Parathyroid adenoma (tissue), 2 donors: Measurements from ENCODE around the gene TP53BP1.

Source experiments
- H2AFZ ChIP-seq: fragments of 300-600 bp; sonication (generic); one replicate; pipeline ENCODE4 v1.7.0; 2017; ENCODE audit warnings: antibody characterized with exemption, mild to moderate bottlenecking
- H3K27ac ChIP-seq: fragments of 300-600 bp; sonication (generic); one replicate; pipeline ENCODE4 v1.7.0; 2017
- H3K27me3 ChIP-seq: fragments of 300-600 bp; sonication (generic); one replicate; pipeline ENCODE4 v1.7.0; 2017; ENCODE audit warnings: low read length; ENCODE audit not compliant: control insufficient read depth, insufficient read depth
- H3K36me3 ChIP-seq: fragments of 300-600 bp; sonication (generic); one replicate; pipeline ENCODE4 v1.7.0; 2017; ENCODE audit warnings: low read length; ENCODE audit not compliant: control insufficient read depth, insufficient read depth
- H3K4me1 ChIP-seq: fragments of 300-600 bp; sonication (generic); one replicate; pipeline ENCODE4 v1.7.0; 2017; ENCODE audit warnings: control low read depth
- H3K4me2 ChIP-seq: fragments of 300-600 bp; sonication (generic); one replicate; pipeline ENCODE4 v1.7.0; 2017; ENCODE audit warnings: low read length
- H3K4me3 ChIP-seq: fragments of 300-600 bp; sonication (generic); one replicate; pipeline ENCODE4 v1.7.0; 2017; ENCODE audit warnings: low read depth, low read length
- H3K79me2 ChIP-seq: fragments of 300-600 bp; sonication (generic); one replicate; pipeline ENCODE4 v1.7.0; 2017; ENCODE audit warnings: control low read depth
- H3K9ac ChIP-seq: fragments of 300-600 bp; sonication (generic); one replicate; pipeline ENCODE4 v1.7.0; 2017; ENCODE audit warnings: mild to moderate bottlenecking
- H3K9me3 ChIP-seq: fragments of 300-600 bp; sonication (generic); one replicate; pipeline ENCODE4 v1.7.0; 2017; ENCODE audit warnings: low read length; ENCODE audit not compliant: control insufficient read depth
- CTCF ChIP-seq: fragments of 300-600 bp; sonication (generic); IDR thresholded peaks from one replicate; pipeline ENCODE4 v1.7.0; 2017; ENCODE audit warnings: antibody characterized with exemption, mild to moderate bottlenecking
- donor health status: primary hyperparathyroidism.

Gene TP53BP1

GRCh38 chr15:43440721-43441281 is 52.2 kb downstream of the TP53BP1 start:
- no peak overlapping the region for H3K9ac ChIP-seq
- no peaks in the 10 kb centered on the region for H3K27me3 ChIP-seq
- H3K27ac ChIP-seq, result no peak overlapping the region
- H3K36me3 ChIP-seq, result no peaks in the 10 kb centered on the region
- no peak overlapping the region for H2AFZ ChIP-seq
- H3K4me2 ChIP-seq, result no peak overlapping the region
- no peaks in the 10 kb centered on the region for H3K4me1 ChIP-seq
- H3K9me3 ChIP-seq, result no peaks in the 10 kb centered on the region
- H3K79me2 ChIP-seq, result no peaks in the 10 kb centered on the region
- no peak overlapping the region for H3K4me3 ChIP-seq
- no peak for TF ChIP-seq CTCF

- H3K9ac ChIP-seq, result no peak overlapping the region
- no peaks in the 10 kb centered on the region for H3K79me2 ChIP-seq
- no peaks in the 10 kb centered on the region for H3K9me3 ChIP-seq
- H3K4me2 ChIP-seq, result no peak overlapping the region
- TF ChIP-seq CTCF, result no peak
- H3K27ac ChIP-seq, result no peak overlapping the region
- no peak overlapping the region for H3K4me3 ChIP-seq
- H3K36me3 ChIP-seq, result no peaks in the 10 kb centered on the region
- H3K27me3 ChIP-seq, result no peaks in the 10 kb centered on the region
- no peaks in the 10 kb centered on the region for H3K4me1 ChIP-seq
- H2AFZ ChIP-seq, result no peak overlapping the region
Measured at GRCh38 chr15:43439268-43439667, 53.7 kb downstream of the TP53BP1 start.

- no peaks in the 10 kb centered on the region for H3K4me1 ChIP-seq
- no peak overlapping the region for H3K27ac ChIP-seq
- no peak for TF ChIP-seq CTCF
- H3K4me3 ChIP-seq, result no peak overlapping the region
- H3K9me3 ChIP-seq, result no peaks in the 10 kb centered on the region
- H3K4me2 ChIP-seq, result no peak overlapping the region
- H3K79me2 ChIP-seq, result no peaks in the 10 kb centered on the region
- H3K9ac ChIP-seq, result no peak overlapping the region
- no peak overlapping the region for H2AFZ ChIP-seq
- H3K36me3 ChIP-seq, result no peaks in the 10 kb centered on the region
- H3K27me3 ChIP-seq, result no peaks in the 10 kb centered on the region
Measured at GRCh38 chr15:43436395-43436794, 56.6 kb downstream of the TP53BP1 start.

- no peaks in the 10 kb centered on the region for H3K36me3 ChIP-seq
- no peak for TF ChIP-seq CTCF
- no peaks in the 10 kb centered on the region for H3K79me2 ChIP-seq
- no peak overlapping the region for H3K27ac ChIP-seq
- H2AFZ ChIP-seq, result no peak overlapping the region
- no peak overlapping the region for H3K4me2 ChIP-seq
- H3K4me1 ChIP-seq, result no peaks in the 10 kb centered on the region
- H3K4me3 ChIP-seq, result no peak overlapping the region
- no peaks in the 10 kb centered on the region for H3K9me3 ChIP-seq
- H3K9ac ChIP-seq, result no peak overlapping the region
- no peaks in the 10 kb centered on the region for H3K27me3 ChIP-seq
Measured at GRCh38 chr15:43434446-43434845, 58.5 kb downstream of the TP53BP1 start.

- H3K36me3 ChIP-seq, result no peaks in the 10 kb centered on the region
Measured at GRCh38 chr15:43433661-43434303, 59.2 kb downstream of the TP53BP1 start.

More at GRCh38 chr15:43433661-43434303, 59.2 kb downstream of the TP53BP1 start:
- no peaks in the 10 kb centered on the region for H3K9me3 ChIP-seq
- TF ChIP-seq CTCF, result no peak
- no peak overlapping the region for H2AFZ ChIP-seq
- H3K9ac ChIP-seq, result no peak overlapping the region
- H3K27me3 ChIP-seq, result no peaks in the 10 kb centered on the region
- no peak overlapping the region for H3K4me2 ChIP-seq
- no peak overlapping the region for H3K4me3 ChIP-seq
- H3K4me1 ChIP-seq, result no peaks in the 10 kb centered on the region
- no peaks in the 10 kb centered on the region for H3K79me2 ChIP-seq
- no peak overlapping the region for H3K27ac ChIP-seq
